DLD1 (cell line): Measurements from ENCODE around the gene HPSE2.

Experiments used
- in situ Hi-C: cut with HindIII; loops from 2 replicates; pipeline ENCODE4 v1.10.0; 2017; ENCODE audit warnings: low sequenced_read_pairs

HPSE2 gene

DNA sequence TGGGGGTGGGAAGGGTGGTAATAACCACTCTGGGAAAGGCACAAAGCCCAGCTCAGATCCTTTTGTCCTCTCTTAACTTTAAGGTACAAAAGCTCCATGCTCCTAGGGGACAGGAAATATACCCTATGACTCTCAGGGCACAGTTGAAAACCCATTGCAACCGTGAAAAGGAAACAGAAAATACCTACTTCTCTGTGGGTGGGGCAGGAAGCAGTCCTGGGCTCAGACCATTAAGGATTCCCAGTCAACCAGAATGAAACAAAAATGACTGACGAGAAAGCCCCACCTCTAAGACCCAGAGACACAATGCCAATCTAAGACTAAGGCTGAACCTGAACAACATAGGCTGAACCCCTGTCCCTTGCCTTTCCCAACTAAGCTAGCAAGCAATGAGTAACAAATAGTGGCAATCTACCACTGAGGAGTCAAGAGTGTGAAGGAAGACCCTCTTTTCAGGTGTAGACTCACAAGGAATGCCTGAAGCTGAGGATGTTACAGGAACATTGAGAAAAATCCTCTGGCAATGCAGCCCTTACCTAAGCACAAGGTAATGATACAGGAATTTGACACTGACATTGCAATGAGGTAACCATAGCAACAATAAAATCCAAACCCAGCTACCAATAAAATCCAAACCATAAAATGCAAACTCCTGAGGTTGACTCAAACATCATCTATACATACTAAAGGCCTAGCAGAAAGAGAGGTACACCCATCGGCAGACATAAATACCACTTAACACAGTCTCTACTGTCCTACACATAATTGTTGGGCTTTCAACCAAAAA lies 380.1 kb downstream of the HPSE2 start:
- in situ Hi-C loops = no loop called here

DNA sequence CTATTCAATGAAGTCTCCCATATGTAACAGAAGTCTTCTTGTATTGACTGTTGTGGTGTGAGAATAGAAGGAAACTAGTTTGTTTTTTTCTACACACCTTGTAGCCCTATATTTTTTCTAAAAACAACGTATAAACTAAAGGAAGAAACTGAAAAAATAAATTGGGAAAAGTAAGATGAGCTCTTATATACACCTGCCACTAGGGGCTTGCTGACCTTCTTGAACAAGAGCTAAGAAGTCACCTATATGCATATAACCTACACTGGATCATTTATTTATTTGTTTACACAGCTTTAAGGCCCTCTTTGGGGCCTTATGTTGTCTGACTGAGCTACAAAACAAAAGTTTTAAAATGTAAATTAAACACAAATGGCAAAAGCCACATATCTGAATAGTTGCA lies 383.0 kb downstream of the HPSE2 start:
- in situ Hi-C loops = no loop called here

DNA sequence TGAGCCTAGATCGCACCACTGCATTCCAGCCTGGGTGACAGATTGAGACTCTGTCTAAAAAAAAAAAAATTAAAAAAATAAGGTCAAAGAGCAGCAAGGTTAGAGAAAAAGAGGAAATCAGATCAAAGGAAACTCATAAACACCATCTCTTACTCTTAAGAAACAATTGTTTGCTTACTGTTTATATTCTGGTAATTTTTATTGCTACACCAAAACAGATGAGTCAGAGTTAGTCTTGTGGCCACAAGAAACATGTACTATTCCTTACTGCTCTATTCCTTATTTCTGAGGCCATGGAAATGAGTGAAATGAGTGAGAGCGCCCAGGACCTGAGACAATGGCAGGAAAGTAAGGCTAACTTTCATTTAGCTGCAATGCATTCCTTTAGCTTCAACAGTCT lies 387.3 kb downstream of the HPSE2 start:
- in situ Hi-C loops = no loop called here

DNA sequence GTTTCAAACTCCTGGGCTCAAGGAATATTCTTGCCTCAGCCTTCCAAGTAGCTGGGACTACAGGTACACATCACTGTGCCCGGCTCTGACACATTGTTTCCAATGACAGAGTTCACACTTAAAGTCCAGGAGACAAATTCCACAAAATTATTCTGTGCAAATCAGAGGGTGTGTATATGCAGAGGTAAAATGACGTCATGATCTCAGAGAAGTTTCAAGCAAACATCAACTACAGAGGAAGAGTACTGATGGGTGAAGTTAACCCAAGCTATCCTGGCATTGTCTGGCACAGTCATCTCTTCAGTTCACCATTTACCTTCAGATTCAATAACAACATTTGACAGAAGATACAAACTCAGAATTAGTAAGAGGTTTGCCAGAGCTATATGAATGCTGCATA lies 388.9 kb downstream of the HPSE2 start:
- in situ Hi-C loops = no loop called here

DNA sequence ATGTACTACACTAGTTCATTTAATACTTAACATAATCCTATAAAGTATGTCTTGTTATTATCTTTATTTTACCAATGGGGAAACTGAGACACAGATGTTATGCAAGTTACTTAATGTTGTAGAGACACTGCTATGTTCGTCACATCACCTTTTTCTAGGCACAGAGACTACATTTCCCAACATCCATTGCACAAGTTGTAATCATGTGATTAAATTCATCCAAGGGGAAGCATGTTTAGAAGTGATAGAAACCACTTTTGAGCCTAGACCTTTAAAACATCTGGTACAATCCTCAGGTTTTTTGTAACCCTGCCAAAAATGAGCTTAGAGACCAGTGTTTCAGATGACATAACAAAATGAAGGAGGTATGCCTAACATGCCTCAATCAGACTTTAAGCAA lies 402.1 kb downstream of the HPSE2 start:
- in situ Hi-C loops = no loop called here

DNA sequence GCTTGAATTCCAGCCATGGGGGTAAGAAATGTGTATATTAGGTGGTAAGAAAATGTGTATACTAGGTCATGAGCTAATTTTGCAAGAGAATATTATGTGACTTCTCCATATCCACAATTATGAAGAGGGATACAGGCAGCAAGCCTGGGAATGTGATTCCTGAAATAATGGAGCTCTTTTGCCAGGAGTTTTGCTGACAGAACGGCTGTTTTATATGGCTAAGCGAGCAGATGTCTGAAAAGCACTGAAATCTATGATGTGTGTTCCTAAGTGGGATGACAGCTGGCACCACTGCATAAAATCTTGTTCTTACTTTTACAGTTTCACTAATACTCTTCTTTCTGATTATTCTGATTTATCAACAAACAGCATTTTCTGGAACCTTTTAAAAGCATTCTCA lies 402.9 kb downstream of the HPSE2 start:
- in situ Hi-C loops = no loop called here

DNA sequence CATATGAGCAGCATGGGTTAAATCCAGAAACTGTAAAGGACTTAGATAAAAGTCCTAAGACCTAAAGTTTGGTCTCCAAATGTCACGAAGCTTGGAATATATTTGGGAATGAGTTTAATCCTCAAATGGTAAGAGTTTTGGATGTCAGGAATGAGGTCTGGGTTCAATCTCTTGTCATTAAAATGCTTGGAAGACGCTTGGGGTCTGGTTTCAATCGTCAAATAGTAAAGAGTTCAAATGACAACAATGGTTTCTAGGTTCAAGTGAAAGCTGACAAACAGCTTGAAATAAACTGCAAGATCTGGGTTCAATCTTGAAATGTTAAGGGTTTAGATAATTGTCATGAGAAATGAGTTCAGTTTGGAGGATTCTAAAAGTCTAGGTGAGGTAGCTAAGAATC lies 403.5 kb downstream of the HPSE2 start:
- in situ Hi-C loops = no loop called here

DNA sequence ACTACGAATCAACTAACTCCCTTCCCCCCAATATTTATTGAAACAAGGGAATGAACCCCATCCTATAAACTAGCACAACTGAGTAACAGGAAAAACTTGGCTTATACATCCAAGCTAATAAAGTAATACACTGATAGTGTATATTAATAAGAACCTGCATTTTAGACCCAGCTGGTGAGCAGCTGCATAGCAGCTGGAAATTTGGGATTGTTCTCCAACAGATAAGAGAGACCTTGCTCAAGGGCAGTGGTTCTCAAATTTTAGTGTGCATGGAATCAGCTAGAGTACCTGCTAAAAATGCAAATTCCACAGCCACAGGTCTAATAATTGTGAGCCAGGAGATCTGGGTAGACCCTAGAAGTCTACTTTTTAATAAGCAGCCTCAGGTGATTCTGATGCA lies 404.3 kb downstream of the HPSE2 start:
- in situ Hi-C loops = no loop called here

DNA sequence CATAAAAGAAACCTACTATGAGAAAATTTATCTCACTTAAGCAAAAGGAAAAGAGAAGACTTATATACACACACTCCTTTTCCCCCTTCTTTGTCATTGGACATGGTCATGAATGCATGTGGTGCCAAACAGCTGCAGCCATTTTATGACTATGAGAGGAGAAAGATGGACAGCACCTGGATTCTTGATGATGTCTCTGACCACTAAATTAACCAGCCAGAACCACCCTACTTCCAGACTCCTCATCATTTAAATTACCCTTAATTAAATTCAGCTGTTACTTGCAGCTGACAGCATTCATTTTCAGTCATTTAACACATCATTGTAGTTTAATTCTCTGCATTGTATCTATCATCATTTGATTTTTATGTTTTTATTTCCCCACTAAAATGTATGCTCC lies 409.9 kb downstream of the HPSE2 start:
- in situ Hi-C loops = no loop called here

DNA sequence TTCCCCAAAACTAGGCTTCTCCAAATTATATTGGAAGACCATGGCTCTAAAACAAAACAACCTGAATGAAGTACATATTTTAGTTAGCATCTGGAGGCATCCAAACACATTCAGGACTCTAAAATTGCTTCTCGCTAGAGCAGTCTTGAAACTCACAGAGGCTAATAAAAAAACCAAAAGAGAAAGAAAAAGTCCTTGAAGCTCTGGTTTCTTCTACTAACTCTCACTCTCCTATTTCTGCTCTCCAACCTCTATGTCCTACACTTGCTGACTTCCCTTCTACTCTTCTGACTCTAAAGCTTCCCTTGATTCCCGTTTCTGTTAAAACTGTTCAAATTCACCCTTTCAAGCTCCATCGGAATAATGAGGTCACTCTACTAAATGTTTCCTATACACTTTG lies 418.3 kb downstream of the HPSE2 start:
- in situ Hi-C loops = no loop called here

DNA sequence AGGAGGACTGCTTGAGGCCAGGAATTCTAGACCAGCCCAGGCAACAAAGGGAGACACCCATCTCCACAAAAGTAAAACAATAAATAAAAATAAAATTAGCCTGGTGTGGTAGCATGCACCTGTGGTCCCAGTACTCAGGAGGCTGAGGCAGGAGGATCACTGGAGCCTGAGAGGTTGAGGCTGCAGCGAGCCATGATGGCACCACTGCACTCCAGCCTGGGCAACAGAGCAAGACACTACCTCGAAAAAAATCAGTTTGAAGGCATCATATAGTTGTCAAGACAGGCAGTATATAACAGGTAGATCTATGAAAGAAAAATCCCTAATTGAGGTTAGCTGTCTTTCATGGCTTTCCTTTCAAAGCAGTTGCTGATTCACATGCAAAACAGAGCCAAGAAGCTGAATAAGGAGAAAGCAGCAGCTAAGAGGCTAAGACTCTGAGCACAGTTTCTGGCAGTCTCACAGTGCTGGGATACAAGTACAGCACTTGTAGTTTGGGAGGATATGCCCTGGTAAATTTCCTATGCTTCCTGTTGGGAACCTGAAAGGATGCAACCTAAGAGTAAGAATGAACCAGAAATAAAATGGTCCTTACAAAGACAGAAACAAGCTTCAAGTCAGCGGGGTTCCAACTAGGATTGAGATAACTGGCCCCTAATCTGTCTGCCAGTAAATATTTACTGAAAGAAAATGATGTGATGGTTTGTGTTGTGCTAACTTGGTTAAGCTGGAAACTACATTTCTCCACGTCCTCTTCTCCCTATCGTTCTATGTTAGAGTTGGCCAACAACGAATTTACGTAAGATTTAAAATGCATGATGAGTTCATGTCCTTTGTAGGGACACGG lies 420.4 kb downstream of the HPSE2 start:
- in situ Hi-C loops = no loop called here

DNA sequence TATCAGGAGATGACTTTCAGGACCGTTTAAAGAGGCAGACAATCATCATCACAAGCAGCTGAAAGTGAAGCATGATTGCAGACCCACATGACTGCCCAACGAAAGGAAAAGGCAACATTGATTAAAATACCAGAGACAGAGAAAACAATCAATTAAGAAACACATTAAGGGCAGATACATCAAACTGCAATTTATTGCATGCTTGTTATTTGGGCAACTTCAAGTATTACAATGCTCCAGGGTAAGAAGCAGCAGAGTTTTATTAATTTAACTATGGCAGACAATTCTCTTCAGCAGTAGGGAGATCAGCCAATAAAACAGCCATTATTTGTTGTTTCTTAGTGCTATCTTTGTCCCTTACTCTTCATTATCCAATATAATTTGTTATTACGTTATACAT lies 421.2 kb downstream of the HPSE2 start:
- in situ Hi-C loops = no loop called here

DNA sequence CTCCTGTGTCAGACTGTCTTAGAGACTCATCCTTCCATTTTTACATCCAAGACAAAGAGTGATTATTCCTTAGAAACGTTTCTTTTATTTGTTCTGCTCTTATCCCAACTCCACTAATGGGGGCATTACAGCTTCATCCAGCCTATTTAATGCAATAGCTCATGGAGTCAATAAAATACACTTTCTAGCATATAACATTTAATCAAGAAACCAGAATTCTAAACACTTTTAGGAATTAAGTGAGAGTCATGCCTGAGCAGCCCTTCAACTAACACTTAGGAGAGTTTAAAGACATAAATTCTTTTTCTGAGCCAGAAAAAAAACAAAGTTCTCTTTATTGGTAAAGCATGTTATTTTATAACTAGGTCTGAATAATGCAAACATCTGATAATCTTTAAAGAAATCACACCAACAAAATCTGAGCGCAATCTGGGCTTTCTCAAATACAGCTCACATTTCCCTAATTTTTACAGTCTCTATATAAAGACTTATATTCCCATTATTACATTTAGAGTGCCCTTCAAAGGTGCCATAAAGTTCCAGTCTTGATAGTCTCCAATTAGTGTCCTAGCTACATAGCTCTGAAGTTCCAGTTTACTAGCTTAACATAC lies 427.3 kb downstream of the HPSE2 start:
- in situ Hi-C loops = no loop called here

DNA sequence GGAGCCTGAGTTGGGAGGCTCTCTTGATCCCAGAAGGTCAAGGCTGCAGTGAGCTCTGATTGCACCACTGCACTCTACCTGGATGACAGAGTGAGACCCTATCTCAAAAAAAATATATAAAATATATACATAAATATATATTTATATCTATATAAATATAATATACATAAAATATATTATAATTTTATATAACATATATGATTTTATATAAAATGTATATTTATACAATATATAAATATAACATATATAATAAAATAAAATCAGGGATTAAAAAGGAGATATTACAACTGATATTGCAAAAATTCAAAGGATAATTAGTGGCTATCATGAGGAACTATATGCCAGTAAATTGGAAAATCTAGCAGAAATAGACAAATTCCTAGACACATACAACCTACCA lies 435.4 kb downstream of the HPSE2 start:
- in situ Hi-C loops = no loop called here

DNA sequence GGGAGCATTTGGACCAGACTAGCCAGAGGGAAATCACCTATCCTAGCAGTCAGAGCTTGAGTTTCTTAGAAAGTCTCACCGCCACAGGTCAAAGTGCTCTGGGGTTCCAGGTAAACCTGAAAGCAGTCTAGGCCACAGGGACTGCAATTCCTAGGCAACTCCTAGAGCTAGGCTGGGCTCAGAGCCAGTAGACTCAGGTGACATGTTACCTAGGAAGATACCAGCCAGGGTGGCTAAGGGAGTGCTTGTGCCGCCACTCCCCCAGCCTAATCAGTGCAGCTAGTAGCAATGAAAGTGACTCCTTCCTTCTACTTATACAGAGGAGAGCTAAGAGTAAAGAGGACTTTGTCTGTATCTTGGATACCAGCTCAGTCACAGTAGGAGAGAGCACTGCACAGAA lies 440.2 kb downstream of the HPSE2 start:
- in situ Hi-C loops = no loop called here

DNA sequence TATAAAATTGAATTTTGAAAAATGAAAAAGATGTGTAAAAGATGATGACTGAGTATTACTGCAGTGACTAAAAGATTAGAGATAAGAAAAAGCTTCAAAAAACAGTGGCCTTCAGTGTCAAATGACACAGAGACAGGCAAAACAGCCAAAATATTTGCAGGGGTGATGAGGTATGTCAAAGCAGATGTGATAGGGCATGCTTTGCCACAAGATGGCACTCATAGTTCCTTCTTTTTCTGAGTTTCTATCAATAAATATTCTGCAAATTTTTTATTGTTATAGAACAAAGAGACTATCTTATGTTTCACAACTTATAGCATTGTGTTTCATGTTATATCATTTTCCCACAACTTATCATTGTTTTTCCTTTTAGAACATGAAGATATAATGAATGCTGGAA lies 444.8 kb downstream of the HPSE2 start:
- in situ Hi-C loops = no loop called here

DNA sequence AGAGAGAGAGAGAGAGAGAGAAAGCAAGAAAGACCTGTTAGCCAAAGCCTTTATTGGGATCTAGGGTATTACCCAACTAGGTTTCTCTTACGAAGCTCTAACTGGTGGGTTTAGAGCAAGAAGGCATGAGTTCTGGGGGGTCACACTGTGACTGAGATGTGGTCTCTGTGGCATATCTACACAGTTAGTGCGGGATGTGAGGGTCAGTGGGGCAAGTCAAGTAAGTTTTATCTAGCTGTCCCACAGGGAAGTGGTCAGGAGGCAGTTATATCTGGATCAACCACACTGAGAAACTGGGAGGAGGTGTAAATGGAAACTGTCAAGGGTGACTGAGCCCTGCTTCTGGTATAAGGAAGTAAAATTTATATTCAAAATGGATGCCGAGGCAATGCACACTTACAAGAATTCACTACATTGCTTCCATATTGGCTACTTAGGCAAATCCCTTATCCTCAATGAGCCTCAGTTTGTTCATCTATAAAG lies 457.3 kb downstream of the HPSE2 start:
- in situ Hi-C loops = no loop called here

DNA sequence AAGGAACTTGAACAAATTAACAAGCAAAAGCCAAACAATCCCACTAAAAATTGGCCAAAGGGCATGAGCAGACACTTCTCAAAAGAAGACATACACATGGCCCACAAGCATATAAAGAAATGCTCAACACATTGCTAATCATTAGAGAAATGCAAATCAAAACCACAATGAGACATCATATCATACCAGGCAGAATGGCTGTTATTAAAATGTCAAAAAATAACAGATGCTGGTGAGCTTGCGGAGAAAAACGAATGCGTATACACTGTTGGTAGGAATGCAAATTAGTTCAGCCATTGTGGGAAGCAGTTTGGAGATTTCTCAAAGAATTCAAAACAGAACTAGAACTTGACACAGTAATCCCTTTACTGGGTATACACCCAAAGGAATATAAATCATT lies 477.2 kb downstream of the HPSE2 start:
- in situ Hi-C loops = no loop called here

DNA sequence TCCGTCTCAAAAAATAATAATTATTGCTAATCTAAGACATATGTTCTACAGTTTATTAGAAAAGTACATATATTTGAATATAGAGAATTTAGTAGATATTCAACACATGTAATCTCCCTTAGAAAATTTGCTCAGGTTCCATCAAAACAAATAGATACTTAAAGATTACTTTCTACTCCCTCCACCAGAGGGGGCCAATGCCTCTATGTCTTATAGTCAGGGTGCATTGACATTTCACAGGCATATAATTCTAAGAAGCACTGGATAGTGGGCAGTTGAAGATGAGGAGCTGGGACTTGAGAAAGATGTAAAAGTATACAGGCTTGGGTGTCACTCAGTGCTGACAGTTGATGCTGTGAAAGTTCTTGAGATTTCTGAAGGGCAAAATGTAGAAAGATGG lies 487.4 kb downstream of the HPSE2 start:
- in situ Hi-C loops = no loop called here

DNA sequence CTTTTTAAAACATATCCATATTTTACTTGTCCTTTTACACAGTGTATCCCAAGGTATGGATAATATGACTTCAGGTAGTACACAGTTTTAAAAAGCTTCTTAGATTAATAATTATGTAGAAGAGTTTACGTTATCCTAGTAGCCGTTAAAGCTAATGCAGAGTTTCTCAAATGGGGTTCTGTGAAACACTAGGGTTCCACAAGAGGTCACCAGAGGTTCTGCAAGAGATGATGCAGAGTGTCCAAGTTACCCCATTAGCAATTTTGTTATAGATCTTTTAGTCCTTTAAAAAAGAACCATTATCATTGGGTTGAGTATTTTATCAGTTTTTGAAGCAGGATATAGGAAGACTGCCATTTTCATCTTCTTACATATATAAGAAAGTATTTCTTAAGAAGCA lies 490.0 kb downstream of the HPSE2 start:
- in situ Hi-C loops = no loop called here

DNA sequence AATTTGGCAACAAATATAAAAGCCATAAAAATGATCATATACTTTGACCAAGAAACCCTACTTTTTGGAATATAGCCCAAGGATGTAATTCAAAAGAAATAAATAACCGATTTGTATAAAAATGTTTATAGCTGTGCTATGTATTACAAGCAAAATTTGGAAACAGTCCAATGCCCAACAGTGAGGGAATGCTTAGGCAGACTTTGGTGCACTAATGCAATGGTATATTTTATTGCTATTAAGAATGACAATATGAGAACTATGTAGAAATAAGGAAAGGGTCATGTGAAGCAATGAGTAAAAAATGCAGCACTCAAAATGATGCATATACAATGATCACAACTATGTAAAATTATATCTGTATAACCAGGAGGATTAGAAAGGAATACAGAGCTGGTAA lies 515.1 kb downstream of the HPSE2 start:
- in situ Hi-C loops = no loop called here

DNA sequence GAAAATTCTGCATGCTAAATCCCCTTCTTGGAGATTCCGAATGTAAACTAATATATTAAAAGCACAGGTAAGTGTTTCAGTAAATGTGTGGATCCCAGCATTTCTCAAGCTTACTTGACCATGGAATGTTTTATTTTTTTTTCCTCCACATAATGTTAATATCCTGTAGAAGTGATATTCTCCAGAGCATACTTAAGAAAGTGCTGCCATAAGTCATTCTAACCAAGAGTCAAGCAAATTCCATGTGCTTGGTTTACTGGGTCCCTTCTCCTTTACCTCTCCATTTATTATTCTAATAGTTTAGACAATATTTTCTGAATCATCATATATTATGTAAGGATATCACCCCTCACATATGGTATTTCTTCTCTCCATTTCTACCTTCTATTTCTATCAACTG lies 522.1 kb downstream of the HPSE2 start:
- in situ Hi-C loops = no loop called here
